T-cell (primary cell): ENCODE results near the gene MKLN1. TPM values are rescaled to one million over a fixed set of nuclear protein-coding genes. Genes with fewer than 3 reads are reported as not detected.

Experiments
- ATAC-seq, 4 experiments: fragments of 200-7000 bp in 3 of 4; fragments of 150-1000 bp in 1 of 4; cut with Tn5 transposase; replicated peaks in 1 of 4; 1 replicate in 3 of 4; 2 replicates in 1 of 4; pipeline ENCODE4 v1.10.0; 2021; ENCODE audit warnings: moderate library complexity in 3 of 4, mild to moderate bottlenecking in 2 of 4, moderate number of reproducible peaks in 1 of 4
- CTCF ChIA-PET, 2 donors: fragments of 300-600 bp; sonication (Branson Sonifier 250); formaldehyde crosslinking; loops; one replicate each; lab custom pipeline; 2022; ENCODE audit warnings: antibody characterized with exemption in 2 of 2; lab: Charles Lee
- POLR2A ChIA-PET, 2 donors: fragments of 300-600 bp; sonication (Branson Sonifier 250); formaldehyde crosslinking; loops; one replicate each; lab custom pipeline; 2022; ENCODE audit warnings: antibody characterized with exemption in 2 of 2; lab: Charles Lee
- DNase-seq, 35 experiments: peaks; one replicate each; pipeline versions ENCODE4 v3.0.0 to v3.0.0-alpha.2; 2013 to 2023
- H3K27ac ChIP-seq: one replicate; pipeline ENCODE4 v1.5.1; 2013; ENCODE audit warnings: low read length
- H3K27me3 ChIP-seq, 2 experiments: replicated peaks in 1 of 2; 1 replicate in 1 of 2; 2 replicates in 1 of 2; pipeline versions ENCODE4 v1.6.1 to v1.7.0; 2013; ENCODE audit warnings: low read length in 1 of 2, mixed read lengths in 1 of 2; ENCODE audit not compliant: control insufficient read depth in 2 of 2, insufficient read depth in 2 of 2; ENCODE audit errors: extremely low read depth in 1 of 2
- H3K36me3 ChIP-seq, 2 donors: 1 replicate in 1 of 2; 2 replicates in 1 of 2; pipeline versions ENCODE4 v1.6.1 to v1.7.0; 2013; ENCODE audit warnings: low read length in 1 of 2; ENCODE audit not compliant: control insufficient read depth in 2 of 2, insufficient read depth in 1 of 2; ENCODE audit errors: extremely low read depth in 1 of 2
- H3K4me1 ChIP-seq, 2 experiments: 1 replicate in 1 of 2; 2 replicates in 1 of 2; pipeline versions ENCODE4 v1.6.1 to v1.7.0; 2013; ENCODE audit warnings: low read length in 2 of 2, mixed read lengths in 1 of 2; ENCODE audit not compliant: insufficient read depth in 2 of 2, control insufficient read depth in 1 of 2; ENCODE audit errors: extremely low read depth in 1 of 2
- H3K4me3 ChIP-seq, 2 donors: 1 replicate in 1 of 2; 2 replicates in 1 of 2; pipeline versions ENCODE4 v1.5.1 to v1.7.0; 2013; ENCODE audit warnings: mild to moderate bottlenecking in 2 of 2, low read length in 1 of 2, moderate library complexity in 1 of 2; ENCODE audit not compliant: control insufficient read depth in 1 of 2; ENCODE audit errors: extremely low read depth in 1 of 2
- H3K9me3 ChIP-seq: 2 replicates; pipeline ENCODE4 v1.7.0; 2013
- H3K27ac Mint-ChIP-seq, 2 donors: one replicate each; pipeline ENCODE4 v1.8.0; 2020 to 2021; ENCODE audit warnings: mild to moderate bottlenecking in 2 of 2, mixed read lengths in 2 of 2
- H3K27me3 Mint-ChIP-seq, 2 donors: one replicate each; pipeline ENCODE4 v1.8.0; 2021 to 2022; ENCODE audit warnings: mixed read lengths in 2 of 2
- H3K36me3 Mint-ChIP-seq: one replicate; pipeline ENCODE4 v1.8.0; 2021; ENCODE audit warnings: mixed read lengths
- H3K4me1 Mint-ChIP-seq, 3 donors: one replicate each; pipeline ENCODE4 v1.8.0; 2020 to 2022; ENCODE audit warnings: mixed read lengths in 3 of 3, mild to moderate bottlenecking in 1 of 3
- H3K4me3 Mint-ChIP-seq, 3 donors: one replicate each; pipeline ENCODE4 v1.8.0; 2020 to 2022; ENCODE audit warnings: mild to moderate bottlenecking in 3 of 3, mixed read lengths in 3 of 3, moderate library complexity in 3 of 3
- H3K9me3 Mint-ChIP-seq, 3 donors: one replicate each; pipeline ENCODE4 v1.8.0; 2020 to 2022; ENCODE audit warnings: mixed read lengths in 3 of 3
- WGBS: methylation state at CpG from one replicate; pipeline ENCODE4 v1.1.5; 2013; ENCODE audit warnings: missing lambda C conversion rate; ENCODE audit not compliant: insufficient coverage; 5-methylcytosine and 5-hydroxymethylcytosine counted together
- total RNA-seq, 35 experiments: library from RNA in 6 of 35; stranded (reverse) in 6 of 35; fragments of 120-200 nt in 1 of 35; gene quantifications; one replicate each; pipeline versions ENCODE4 v1.2.1 to v1.2.4 and lab custom pipeline; 2013 to 2026

MKLN1 gene
- total RNA-seq, 5 donors from 2014 or later (not counting 1 experiment from before 2014, with no cell fraction given) = 43.9 to 63.3 (median 46.5) TPM

DNA sequence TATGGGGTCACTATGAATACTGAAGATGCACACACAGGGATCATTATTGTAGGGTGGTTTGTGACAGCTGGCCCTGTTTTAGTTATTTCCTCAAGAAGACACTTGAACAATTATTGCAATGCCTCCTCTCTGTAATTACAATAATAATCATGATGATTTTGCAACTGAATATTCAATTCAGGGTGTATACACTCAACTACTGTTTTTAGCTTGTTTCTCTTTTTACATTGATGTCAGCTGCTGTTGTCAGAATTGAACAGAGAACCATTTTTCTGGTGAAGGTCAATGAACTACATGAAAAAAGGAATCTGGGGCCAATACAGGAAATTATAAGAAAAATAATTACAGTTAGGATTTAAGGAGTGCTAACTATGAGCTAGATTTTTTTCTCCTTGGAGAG is 28.6 kb upstream of the MKLN1 start:
- ChIA-PET CTCF (no interaction called here), POLR2A (no interaction called here)
- Histone ChIP-seq H3K9me3 (no peaks in the 10 kb centered on the region), H3K4me1 (no peaks in the 10 kb centered on the region), H3K27ac (no peak overlapping the region), H3K36me3 (no peaks in the 10 kb centered on the region), H3K27me3 (no peaks in the 10 kb centered on the region), H3K4me3 (no peak overlapping the region)
- H3K9me3 Mint-ChIP-seq = no peaks in the 10 kb centered on the region
- no peaks in the 10 kb centered on the region for H3K27me3 Mint-ChIP-seq
- no peak for ATAC-seq
- H3K4me3 Mint-ChIP-seq = no peak overlapping the region
- H3K27ac Mint-ChIP-seq = no peak overlapping the region
- H3K36me3 Mint-ChIP-seq = no peaks in the 10 kb centered on the region
- H3K4me1 Mint-ChIP-seq = peaks cover 0 to 3% (median 3%) of the 10 kb centered on the region in 3 donors
- no peak for DNase-seq

DNA sequence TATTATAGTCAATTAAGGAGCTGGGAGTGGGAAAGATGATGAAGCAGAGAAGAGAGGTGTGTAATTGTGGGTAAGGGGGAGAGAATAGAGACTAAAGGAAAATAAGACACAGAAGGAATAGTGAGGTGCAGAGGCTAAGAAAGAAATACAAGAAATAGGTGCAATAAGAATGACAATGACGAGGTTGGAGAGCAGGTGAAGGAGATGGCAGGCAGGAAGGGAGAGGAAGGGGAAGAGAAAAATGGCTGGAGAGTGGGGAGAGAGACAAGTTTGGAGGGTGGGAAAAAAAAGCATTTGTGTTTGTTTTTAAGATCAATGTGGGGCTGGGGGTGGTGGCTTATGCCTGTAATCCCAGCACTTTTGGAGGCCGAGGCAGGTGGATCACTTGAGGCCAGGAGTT is 27.6 kb upstream of the MKLN1 start:
- no peaks in the 10 kb centered on the region for H3K4me1 ChIP-seq
- H3K4me3 ChIP-seq = no peak overlapping the region
- no peak overlapping the region for H3K27ac Mint-ChIP-seq
- no peaks in the 10 kb centered on the region for H3K36me3 Mint-ChIP-seq
- ChIA-PET POLR2A (no interaction called here), CTCF (interaction anchor here in 1 of 2 donors (0.6 kb wide), 1 partner anchor 872 kb away, joined by 7 read pairs; no protein-coding TSS in a partner anchor)
- no peak for DNase-seq
- no peaks in the 10 kb centered on the region for H3K27me3 ChIP-seq
- H3K27me3 Mint-ChIP-seq = no peaks in the 10 kb centered on the region
- no peak overlapping the region for H3K4me3 Mint-ChIP-seq
- WGBS = 60% methylated on average over 1 of the region's 2 CpGs
- peaks cover 0 to 3% (median 3%) of the 10 kb centered on the region in 3 donors for H3K4me1 Mint-ChIP-seq
- H3K27ac ChIP-seq = no peak overlapping the region
- no peaks in the 10 kb centered on the region for H3K36me3 ChIP-seq
- no peak for ATAC-seq
- H3K9me3 Mint-ChIP-seq = no peaks in the 10 kb centered on the region
- no peaks in the 10 kb centered on the region for H3K9me3 ChIP-seq

DNA sequence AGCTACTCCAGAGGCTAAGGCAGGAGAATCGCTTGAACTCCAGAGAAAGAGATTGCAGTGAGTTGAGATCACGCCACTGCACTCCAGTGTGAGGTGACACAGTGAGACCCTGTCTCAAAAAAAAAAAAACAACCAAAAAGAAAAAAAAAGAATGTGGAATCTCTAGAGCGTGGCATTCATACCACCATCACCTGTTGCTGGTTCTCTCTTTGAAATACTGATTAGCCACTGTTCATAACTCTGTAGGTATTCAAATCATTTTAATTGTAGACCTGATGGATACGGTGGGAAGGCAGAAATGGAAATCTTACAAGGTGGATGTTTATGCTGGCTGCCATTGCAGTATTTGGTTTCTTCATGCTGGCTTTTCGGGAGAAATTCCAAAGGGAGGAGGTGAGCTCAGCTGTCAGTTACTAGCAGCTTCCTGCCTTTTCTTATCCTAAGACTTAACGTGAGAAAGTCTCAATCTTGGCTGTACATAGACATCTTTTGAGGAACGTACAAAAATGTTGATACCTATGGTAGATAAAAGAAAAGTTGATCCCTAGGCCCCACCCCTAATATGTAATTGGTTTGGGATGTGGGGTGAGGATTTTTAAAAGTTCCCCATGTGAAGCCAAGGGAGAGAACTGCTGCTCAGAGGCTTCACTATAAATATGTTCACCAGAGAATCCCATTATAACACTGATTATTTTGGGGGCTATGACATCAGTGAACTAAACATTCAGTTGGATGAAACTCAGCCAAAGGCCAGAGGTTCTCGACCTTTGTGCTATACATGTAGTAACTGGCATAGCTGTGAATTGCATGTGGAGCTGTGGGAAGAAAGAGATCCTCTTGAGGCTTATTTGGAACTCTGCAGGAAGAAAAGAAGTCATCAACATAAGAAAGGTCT is 26.9 kb upstream of the MKLN1 start:
- H3K27me3 ChIP-seq = no peaks in the 10 kb centered on the region
- DNase-seq (no peak), ATAC-seq (no peak)
- 83% methylated on average over 2 of the region's 8 CpGs for WGBS
- ChIA-PET POLR2A (interaction anchor here in 1 of 2 donors (0.5 kb wide), 1 partner anchor 195 kb away, joined by 8 read pairs; no protein-coding TSS in a partner anchor), CTCF (interaction anchor here in 1 of 2 donors (0.6 kb wide), 1 partner anchor 872 kb away, joined by 7 read pairs; no protein-coding TSS in a partner anchor)
- H3K36me3 ChIP-seq = no peaks in the 10 kb centered on the region
- no peaks in the 10 kb centered on the region for H3K4me1 ChIP-seq
- H3K9me3 Mint-ChIP-seq = peaks cover 0 to under 1% (median 0%) of the 10 kb centered on the region in 3 donors
- no peak overlapping the region for H3K27ac Mint-ChIP-seq
- H3K36me3 Mint-ChIP-seq = no peaks in the 10 kb centered on the region
- no peak overlapping the region for H3K4me3 Mint-ChIP-seq
- H3K27me3 Mint-ChIP-seq = no peaks in the 10 kb centered on the region
- no peak overlapping the region for H3K4me3 ChIP-seq
- no peaks in the 10 kb centered on the region for H3K9me3 ChIP-seq
- H3K4me1 Mint-ChIP-seq = peaks cover 0 to 3% (median 3%) of the 10 kb centered on the region in 3 donors
- no peak overlapping the region for H3K27ac ChIP-seq

DNA sequence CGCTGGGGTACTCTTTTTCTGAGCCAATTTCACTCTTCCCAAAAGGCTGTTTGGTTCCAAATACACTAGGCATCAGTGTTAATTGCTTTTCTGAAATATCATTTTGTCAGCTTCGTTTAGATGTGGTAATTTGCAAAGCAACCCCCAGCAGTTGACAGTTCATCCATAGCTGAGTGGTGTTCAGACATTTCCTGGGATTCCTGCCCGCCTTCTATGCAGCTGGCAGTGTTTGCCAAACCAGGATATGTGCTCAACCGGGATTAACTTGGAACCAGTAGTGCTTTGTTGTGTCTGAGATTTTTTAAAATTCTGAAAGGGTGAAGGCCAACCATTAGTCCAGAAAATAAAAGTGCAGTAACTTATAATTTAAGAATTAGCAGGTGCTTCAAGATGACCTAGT is 25.2 kb upstream of the MKLN1 start:
- no peak overlapping the region for H3K27ac ChIP-seq
- Mint-ChIP-seq H3K4me1 (peaks cover 0 to 3% (median 3%) of the 10 kb centered on the region in 3 donors), H3K36me3 (peaks cover 8% of the 10 kb centered on the region), H3K9me3 (peaks cover 0 to 17% (median 7%) of the 10 kb centered on the region in 3 donors), H3K27me3 (no peaks in the 10 kb centered on the region), H3K4me3 (no peak overlapping the region), H3K27ac (no peak overlapping the region)
- 80% methylated on average over 2 of the region's 4 CpGs for WGBS
- POLR2A ChIA-PET = no interaction called here
- CTCF ChIA-PET = interaction anchor here in 1 of 2 donors (1.0 to 1.2 kb wide), 2 partner anchors 233 to 405 kb away, joined by 4 to 5 read pairs; no protein-coding TSS in a partner anchor
- ATAC-seq = no peak
- no peaks in the 10 kb centered on the region for H3K36me3 ChIP-seq
- no peak overlapping the region for H3K4me3 ChIP-seq
- no peak for DNase-seq
- H3K9me3 ChIP-seq = no peaks in the 10 kb centered on the region
- no peaks in the 10 kb centered on the region for H3K4me1 ChIP-seq
- H3K27me3 ChIP-seq = no peaks in the 10 kb centered on the region

DNA sequence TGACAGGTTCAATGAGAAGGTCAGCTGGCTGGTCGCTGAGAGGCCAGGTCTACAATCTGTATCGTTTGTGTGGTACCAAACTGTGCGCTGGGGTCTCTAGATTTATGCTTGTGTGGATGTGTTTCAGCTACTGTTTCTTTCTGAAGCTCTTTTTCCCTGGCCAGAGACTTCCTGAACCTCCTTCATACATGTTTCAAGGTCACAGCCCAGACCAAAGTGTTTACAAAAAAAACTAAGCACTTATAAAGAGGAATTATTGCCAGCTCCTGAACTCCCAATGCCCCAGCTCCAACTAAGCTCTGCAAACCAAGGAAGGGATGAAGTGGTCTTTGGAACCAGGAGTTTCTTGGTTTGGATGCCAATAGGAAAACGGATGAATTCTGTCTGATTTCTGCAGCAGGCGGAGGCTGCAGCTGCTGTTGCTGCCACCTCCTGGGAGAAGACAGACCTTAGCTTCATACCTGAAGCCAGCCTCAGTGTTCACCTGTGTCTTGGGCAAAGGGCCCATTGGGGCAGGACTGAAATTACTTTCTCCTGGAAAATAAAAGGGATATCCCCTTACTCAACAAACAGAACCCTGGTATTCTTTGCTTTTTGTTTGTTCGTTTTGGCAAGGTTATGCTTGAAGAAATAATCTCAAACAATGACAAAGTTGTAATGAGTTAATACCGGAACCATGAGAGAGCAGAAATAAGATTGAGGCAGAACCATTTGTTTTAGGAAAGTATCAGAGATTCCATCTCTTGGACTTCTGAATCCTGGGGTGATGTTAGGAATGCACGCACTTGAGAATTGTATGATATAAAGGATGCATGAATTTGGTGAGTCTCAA is 24.6 kb upstream of the MKLN1 start:
- H3K9me3 ChIP-seq = no peaks in the 10 kb centered on the region
- no peak overlapping the region for H3K4me3 ChIP-seq
- WGBS = 58% methylated on average over 5 of the region's 8 CpGs
- no peaks in the 10 kb centered on the region for H3K4me1 ChIP-seq
- H3K4me3 Mint-ChIP-seq = no peak overlapping the region
- no peaks in the 10 kb centered on the region for H3K27me3 ChIP-seq
- H3K27ac ChIP-seq = no peak overlapping the region
- POLR2A ChIA-PET = interaction anchor here in 1 of 2 donors (0.6 kb wide), 1 partner anchor 56 kb away, joined by 3 read pairs; no protein-coding TSS in a partner anchor
- ATAC-seq (peak in 3 of 4 experiments; percentile 36 to 55 (median 54)), DNase-seq (peak in 25 of 35 experiments; percentile 3 to 54 (median 14))
- no peak overlapping the region for H3K27ac Mint-ChIP-seq
- no peaks in the 10 kb centered on the region for H3K36me3 ChIP-seq
- H3K4me1 Mint-ChIP-seq = peaks cover 0 to 3% (median 3%) of the 10 kb centered on the region in 3 donors
- H3K27me3 Mint-ChIP-seq = no peaks in the 10 kb centered on the region
- H3K36me3 Mint-ChIP-seq = peaks cover 8% of the 10 kb centered on the region
- peaks cover 0 to 23% (median 7%) of the 10 kb centered on the region in 3 donors for H3K9me3 Mint-ChIP-seq
- CTCF ChIA-PET = interaction anchor here in 1 of 2 donors (1.0 to 1.2 kb wide), 2 partner anchors 234 to 406 kb away, joined by 4 to 5 read pairs; no protein-coding TSS in a partner anchor

DNA sequence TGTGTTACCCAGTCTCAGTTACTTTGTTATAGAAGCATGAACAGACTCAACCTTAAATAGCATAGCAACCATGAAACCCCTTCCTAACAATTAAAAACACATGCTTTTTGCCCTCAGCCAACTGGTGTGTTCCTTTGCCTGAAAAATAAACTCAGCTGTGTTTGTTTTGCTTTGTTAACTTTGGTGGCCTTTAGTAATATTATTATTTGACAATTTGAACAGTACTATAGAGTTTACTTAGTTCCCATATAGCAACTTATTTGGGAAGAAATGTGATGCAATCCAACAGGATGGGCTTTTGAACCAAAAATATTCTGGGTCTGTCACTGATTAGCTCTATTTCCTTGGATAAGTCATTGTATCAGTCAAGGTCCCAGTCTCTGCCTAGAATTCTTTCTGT is 22.5 kb upstream of the MKLN1 start:
- Mint-ChIP-seq H3K27ac (no peak overlapping the region), H3K9me3 (peaks cover 0 to 24% (median 7%) of the 10 kb centered on the region in 3 donors), H3K36me3 (peaks cover 8% of the 10 kb centered on the region), H3K4me1 (peaks cover 0 to 3% (median 3%) of the 10 kb centered on the region in 3 donors), H3K27me3 (no peaks in the 10 kb centered on the region), H3K4me3 (no peak overlapping the region)
- Histone ChIP-seq H3K4me3 (no peak overlapping the region), H3K27me3 (no peaks in the 10 kb centered on the region), H3K36me3 (no peaks in the 10 kb centered on the region), H3K27ac (no peak overlapping the region), H3K4me1 (no peaks in the 10 kb centered on the region), H3K9me3 (no peaks in the 10 kb centered on the region)
- ChIA-PET POLR2A (interaction anchor here (0.6 kb wide), 2 partner anchors 116 to 222 kb away, joined by 3 to 5 read pairs; no protein-coding TSS in a partner anchor), CTCF (no interaction called here)
- no peak for DNase-seq
- no peak for ATAC-seq
